Activated T-cell treated with anti-CD3 and anti-CD28 coated beads, Interleukin-2, amount 50 U/mL, for 48 hours (primary cell): ENCODE data around the gene COMMD7.
"Not testable (repeated sequence)": the region's sequence is repeated elsewhere in the genome, so short reads cannot be mapped to it uniquely, and the experiment has no call there.

Experiments used
- DNase-seq, 2 experiments: peaks; one replicate each; pipeline ENCODE4 v3.0.0-alpha.2; 2020

Gene COMMD7

GRCh38 chr20:32718749-32719348, 24.4 kb downstream of the COMMD7 start:
- DNase-seq = no peak

- DNase-seq = no peak
Measured at GRCh38 chr20:32711346-32711745, 31.9 kb downstream of the COMMD7 start.

- no peak for DNase-seq
Measured at GRCh38 chr20:32709632-32710121, 33.6 kb downstream of the COMMD7 start.

DNA sequence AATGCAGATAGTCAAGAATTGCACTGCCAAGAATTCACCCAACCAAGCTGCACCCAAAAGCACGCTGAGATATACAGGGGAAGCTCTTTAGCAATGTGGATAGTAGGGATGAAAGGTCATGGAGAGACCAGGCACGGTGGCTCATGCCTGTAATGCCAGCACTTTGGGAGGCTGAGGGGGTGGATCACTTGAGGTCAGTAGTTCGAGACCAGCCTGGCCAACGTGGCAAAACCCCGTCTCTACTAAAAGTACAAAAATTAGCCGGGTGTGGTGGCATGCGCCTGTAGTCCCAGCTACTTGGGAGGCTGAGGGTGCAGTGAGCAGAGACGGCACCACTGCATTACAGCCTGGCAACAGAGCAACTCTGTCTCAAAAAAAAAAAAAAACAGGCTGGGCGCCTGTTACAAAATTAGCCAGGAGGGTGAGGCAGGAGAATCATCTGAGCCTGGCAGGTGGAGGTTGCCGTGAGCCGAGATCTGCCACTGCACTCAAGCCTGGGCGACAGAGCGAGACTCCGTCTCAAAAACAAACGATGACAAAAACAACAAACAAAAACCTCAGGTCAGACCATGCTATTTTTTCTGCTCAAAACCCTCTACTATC, 34.1 kb downstream of the COMMD7 start:
- not testable (repeated sequence) for DNase-seq

DNA sequence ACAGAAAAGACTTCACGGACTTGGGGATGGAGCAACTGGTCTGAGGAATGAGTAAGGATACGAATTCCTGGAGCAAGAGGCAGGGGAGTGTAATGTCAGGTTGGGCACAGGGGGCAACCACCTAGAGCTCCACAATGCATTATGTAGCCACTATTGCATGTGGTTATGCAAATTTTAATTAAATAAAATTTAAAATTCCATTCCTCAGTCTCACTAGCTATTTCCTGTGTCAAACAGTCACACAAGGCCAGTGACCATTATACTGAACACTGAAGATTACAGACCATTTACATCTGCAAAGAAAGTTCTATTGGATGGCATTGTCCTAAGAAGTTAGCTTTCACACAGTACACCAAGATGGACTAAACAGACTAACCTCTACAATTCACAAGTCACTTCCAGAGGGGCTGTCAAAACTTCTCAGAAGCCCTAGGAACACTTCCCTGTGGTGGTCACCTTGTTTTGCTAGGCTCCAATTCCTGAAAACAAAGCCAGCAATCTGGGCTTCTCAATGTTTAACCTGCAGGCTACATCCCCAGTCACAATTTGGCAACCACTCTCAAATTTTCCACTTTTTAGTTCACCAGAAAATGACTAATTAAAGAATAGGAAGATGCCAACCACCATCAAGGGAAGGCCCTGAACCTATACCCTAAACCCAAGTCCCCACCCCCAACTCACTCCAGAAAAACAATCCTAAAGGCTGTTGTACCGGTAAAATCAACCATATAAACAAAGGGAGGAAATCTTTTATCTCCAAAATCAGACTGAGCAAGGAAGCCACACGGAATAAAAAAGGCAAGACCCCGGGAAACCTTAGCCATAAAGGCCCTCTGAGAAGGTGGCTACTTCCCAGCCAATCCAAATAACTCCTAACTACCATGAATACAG, 35.3 kb downstream of the COMMD7 start:
- DNase-seq = no peak

- DNase-seq = no peak
Measured at GRCh38 chr20:32706486-32706885, 36.8 kb downstream of the COMMD7 start.

DNA sequence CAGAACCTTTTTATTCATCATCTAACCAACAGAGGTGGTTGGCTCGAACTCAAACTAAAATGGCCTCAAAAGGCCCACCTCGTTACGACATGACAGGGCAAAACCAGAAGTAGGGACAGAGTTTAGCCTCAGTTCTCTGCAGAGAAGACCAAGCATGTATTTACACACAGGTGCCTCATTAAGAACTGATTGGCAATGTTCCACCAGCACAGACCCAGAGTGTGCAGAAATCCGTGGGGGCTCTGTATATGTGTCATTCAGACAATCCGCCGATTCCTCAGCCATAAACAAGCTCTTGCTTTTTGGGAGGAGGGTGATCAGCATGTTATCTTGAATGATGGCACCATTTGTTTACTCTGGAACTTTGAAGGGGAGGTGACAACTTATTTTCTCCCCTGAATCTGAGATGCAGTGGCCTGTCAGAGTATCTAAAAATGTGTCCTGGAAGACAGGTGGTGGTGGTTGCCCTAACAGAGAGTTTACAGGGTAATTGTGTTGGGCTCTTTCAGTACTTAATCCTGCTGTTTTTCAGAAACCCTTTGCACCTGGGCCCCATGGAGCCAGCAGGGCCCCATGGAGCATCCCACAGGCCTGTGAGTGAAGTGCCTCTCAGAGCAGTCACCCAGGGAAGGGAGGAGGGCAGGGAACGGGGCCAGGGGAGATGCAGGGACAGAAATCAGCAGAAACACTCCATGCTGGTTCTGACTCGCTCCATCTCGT, 40.4 kb downstream of the COMMD7 start:
- no peak for DNase-seq

DNA sequence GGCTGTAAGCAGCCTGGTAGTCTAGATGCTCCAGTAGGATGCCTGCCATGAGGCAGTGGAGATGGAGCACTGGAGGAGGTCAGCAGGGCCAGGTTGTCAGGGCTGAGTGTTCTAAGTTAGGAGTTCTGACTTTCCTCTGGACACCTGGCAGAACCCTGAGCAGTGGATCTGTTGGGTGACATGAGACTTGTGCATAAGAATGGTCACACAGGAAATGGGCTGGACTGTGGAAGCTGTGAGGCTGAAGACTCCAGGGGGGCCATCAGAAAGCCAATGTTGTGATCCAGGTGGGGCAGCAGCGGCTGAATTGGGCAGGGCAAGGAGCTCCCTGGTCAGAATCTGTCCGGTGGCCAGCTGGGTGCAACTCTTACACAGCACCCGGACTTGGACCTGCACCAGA, 45.7 kb downstream of the COMMD7 start:
- DNase-seq = no peak

DNA sequence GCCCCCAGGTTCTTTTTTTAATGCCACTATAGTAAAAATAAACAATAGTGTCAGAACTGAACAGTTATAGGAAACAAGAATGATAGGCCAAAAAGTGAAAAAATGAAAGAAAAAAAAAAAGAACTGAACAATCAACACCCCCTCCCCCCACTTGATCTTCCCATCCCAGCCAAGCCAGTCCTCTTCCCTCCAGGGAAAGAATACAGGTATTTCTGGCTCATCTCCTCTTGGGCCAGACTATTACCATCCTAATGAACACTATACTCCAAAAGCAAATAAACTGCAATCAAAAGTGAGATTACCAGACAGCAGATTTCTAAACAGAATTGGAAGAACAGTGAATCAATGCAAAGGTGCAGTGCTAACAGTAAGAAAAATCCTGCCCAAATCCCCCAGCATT, 48.2 kb downstream of the COMMD7 start:
- no peak for DNase-seq

- not testable (repeated sequence) for DNase-seq
Measured at GRCh38 chr20:32688966-32689365, 54.3 kb downstream of the COMMD7 start.

GRCh38 chr20:32687180-32687532, 56.1 kb downstream of the COMMD7 start:
- no peak for DNase-seq

DNA sequence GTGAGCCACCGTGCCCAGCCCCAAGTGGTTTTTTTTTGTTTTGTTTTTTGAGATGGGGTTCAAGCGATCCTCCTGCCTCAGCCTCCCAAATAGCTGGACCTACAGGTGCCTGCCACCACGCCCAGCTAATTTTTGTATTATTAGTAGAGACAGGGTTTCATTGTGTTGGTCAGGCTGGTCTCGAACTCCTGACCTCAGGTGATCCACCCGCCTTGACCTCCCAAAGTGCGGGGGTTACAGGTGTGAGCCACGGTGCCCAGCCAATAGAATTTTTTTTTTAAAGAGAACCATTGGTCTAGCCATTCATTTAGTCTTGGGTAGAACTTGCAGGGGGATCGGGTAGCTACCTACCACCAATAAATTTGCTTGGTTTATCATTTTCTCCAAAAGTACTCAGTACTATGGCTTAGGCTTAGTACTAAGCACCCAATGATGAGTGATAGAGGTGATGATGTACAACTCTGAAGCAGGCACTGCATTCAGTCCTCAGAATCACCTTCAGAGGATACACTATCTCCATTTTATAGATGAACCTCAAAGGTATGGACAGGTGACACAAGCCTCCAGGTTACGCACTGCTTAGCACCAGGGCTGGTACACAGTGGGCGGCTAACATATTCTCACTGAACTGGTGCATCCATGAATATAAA, 56.6 kb downstream of the COMMD7 start:
- DNase-seq = no peak

DNA sequence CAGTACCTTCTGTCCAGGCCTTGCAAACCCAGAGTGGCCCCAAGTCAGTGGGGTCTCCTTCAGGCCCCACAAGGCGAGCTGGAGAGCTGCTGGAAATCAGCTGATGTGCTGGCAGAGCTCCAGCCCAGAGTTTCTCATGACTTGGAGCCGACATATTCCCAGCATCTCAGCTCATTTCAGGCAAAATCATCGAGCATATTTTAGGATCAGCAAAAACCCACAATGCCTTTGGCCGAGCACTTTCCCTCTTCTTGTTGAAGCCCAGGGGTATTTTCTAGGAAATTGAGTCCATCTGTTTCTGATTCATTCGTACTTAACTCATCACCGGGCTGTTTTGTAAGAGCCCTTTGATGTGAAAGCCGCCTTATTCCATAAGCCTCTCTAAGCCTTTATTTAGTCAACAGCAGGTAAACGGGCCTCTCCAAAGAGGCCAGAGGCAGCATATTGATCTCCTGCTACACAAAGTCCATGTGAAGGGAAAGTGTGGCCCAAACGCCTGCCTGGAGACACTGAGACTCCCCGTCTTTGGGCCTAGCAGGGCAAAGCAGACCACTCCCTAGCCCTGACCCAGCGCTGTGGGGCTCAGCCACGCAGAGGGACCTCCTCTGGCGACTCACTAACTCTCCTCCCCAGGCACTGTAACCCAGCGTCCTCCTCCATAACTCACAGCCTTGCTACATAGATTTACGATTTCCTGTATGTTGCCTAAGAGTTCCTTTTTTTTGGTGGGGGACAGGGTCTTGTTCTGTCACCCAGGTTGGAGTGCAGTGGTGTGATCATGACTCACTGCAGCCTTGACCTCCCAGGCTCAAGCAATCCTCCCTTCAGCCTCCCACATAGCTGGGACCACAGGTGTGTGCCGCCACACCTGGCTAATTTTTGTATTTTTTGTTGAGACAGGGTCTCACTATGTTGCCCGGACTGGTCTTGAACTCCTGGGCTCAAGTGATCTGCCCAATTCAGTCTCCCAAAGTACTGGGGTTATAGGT, 57.4 kb downstream of the COMMD7 start:
- no peak for DNase-seq

GRCh38 chr20:32682508-32682987, 60.7 kb downstream of the COMMD7 start:
- DNase-seq = no peak

DNA sequence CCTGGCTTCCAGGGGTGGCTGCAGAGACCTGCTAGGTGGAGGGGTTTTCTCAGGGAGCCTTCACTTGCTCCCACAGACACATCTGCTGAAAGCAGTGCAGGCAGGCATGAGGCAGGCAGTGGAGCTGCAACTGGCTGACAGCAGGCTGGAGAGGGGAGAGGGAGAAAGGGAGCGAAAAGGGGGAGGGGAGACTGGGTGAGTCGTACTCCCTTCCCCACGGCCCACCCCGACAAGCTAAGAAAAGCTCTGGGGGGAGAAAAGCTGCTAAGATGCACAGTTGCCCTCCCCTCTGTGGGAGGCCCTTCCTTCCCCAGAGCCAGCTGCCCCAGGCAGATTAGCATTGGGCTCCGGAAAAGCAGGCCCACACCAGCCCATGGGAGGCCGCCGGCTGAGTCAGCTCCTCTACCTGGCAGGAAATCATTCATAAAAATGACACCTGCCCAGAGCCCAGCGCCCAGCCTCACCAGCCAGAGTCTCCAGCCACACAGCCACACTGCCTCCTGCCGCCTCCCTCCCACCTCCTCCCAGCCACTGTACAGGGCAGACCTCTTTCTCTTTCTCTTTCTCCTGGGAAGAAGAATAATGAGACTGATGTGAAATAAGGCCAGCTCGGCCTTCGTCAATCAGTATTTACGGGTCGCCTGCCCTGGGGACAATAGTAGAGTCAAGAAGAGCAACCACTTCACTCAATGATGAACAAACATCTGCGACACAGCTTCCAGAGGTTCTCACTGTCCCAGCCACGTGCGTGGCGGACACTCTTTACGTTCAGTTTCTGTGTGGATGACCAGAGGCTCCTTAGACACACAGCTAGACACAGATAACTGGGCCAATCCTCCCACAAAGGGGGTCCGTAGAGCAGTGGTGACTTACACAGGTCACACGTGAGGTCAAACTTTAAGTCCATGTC, 61.8 kb downstream of the COMMD7 start:
- DNase-seq = no peak

GRCh38 chr20:32680544-32681174, 62.6 kb downstream of the COMMD7 start:
- no peak for DNase-seq

DNA sequence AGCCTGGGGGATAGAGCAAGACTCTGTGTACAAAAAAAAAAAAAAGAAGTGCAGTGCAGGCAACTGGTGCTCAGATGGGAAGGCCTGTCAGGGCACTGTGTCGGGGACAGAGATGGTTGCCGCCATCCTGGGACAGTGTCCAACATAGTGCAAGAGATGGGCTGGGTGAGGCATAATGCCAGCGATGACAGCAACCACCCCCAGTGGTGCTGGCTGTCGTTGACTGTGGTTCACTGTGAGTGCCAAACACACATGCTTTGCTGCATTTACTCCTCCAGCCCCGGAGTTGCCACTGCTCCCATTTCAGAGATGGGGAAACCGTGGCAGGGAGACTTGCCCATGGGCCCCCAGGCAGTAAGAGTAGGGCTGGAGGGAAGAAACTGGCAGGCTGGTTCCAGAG, 64.3 kb downstream of the COMMD7 start:
- DNase-seq = no peak

DNA sequence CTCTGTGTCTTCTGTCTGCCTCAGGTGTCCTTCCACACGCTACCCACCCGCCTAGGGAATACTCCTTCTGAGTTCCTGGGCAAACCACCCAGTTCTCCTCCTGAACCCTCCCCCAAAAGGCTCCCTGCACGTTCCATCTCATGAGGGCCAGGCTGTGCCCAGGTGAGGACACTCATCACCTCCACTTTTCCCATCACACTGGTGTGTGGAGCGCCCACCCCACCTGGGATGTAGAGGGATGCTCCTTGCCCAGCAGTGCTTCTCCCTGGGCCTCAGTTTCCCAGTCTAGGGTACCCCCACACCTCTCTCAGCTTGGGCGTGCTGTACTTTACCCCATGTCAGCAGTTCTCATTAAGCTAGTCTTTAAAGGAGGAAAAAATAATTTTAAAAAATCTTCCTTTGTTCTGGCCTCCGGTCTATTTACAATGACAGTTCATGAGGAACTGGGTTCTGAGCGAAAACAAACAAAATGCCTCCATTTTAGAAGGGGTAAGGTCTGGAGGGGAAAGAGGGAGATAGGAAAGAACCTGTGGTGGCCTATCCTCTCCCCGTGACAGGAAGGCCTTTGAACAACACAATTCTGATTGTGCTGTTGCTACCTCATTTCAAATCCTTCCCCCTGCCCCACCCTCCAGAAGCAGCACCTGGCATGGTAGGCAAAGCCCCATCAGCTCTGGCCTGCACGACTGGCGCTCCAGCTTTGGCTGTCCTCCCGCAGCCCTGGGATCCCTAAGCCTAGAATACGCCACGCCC, 67.9 kb downstream of the COMMD7 start:
- DNase-seq = no peak

- peak; percentile 79 for DNase-seq
Measured at GRCh38 chr20:32674362-32674789, 68.9 kb downstream of the COMMD7 start.
